Measurements from ENCODE around the gene ECHS1.

ECHS1 gene

GRCh38 chr10:133313192-133313591, 60.0 kb downstream of the ECHS1 start:
- TF ChIP-seq CTCF (IDR thresholded peaks at IDR 0.05; ENCODE audit: low read depth, low read length): no peak
- no peak overlapping the region for H3K4me3 ChIP-seq (ENCODE audit: low read depth, low read length)

- no peak overlapping the region for H3K4me3 ChIP-seq (ENCODE audit: low read depth, low read length)
- no peak for TF ChIP-seq CTCF (IDR thresholded peaks at IDR 0.05; ENCODE audit: low read depth, low read length)
These were observed 60.4 kb downstream of the ECHS1 start for GRCh38 chr10:133312769-133313145.
